GM12892 (cell line): ENCODE data around the gene NOTUM.

Experiments used
- DNase-seq: peaks from one replicate; pipeline ENCODE4 v3.0.0; 2011; ENCODE audit not compliant: insufficient read length
- FAIRE-seq: peaks from 2 replicates; lab custom pipeline; 2011; peaks lifted over from hg19 to GRCh38; lab: Jason Lieb, UNC
- POLR2A ChIP-seq: IDR thresholded peaks from 2 replicates; pipeline ENCODE4 v1.6.1; 2011; ENCODE audit warnings: low read depth, low read length, control low read depth
- POLR2AphosphoS5 ChIP-seq: IDR thresholded peaks from 2 replicates; pipeline ENCODE4 v1.6.1; 2011; ENCODE audit warnings: low read depth, low read length, control low read depth
- TAF1 ChIP-seq: IDR thresholded peaks from 2 replicates; pipeline ENCODE4 v1.6.1; 2011; ENCODE audit warnings: low read depth, mild to moderate bottlenecking, control low read depth, low read length, borderline replicate concordance

Gene NOTUM

DNA sequence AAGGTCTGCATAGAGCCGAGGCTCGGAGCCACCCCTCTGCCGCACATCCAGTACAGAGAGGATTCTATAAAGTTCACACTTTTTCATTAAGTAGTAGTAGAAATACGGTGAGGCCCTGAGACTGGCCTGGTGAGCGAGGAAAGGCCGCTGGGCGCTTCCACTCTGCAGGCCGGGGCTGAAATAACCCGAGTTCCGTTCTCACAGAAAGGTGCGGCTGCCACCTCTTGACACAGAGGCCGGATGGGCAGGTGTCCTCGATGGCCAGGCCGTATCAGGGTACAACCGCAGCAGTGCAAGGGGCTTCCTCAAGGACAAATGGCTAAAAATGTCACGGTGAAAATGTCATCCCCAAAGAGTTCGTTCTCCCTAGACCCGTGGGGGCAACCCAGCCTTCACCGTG is 49.0 kb downstream of the NOTUM start:
- no peak for TF ChIP-seq POLR2A
- TF ChIP-seq TAF1 = no peak
- no peak for TF ChIP-seq POLR2AphosphoS5
- DNase-seq (no peak), FAIRE-seq (no peak)

GRCh38 chr17:81911277-81911961 is 49.6 kb downstream of the NOTUM start, which contains the start of gene PCYT2:
TSS of gene PCYT2 (minus strand) at chr17:81911399. CDS start at chr17:81911355, 44 bp downstream.
- peak; percentile 92 for FAIRE-seq
- peak; percentile 100 for DNase-seq
- TF ChIP-seq POLR2A (peak; percentile 42; the same call in 1 of the 2 replicates), POLR2AphosphoS5 (no peak), TAF1 (no peak)

DNA sequence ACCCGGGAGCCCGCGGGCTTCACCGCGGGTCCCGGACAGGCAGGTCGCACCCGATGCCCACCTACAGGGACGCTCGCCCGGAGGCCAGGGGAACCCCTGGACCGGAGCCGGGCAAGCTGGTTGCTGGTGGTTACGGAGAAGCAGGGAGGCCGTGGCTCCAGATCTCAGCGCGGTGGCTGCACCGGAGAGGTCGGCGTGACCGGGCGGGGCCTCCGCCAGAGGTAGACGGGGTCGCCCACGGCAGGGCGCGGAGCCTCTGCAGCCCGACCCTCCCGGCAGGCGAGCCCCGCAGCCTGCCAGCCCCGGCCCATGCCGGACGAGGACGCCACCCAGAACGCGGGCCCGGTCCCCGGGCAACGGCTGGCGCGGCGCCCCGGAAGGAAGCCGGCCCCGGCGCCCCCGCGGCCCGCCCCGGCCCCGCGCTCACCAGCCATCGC is 50.1 kb downstream of the NOTUM start:
- no peak for FAIRE-seq
- TF ChIP-seq POLR2A (no peak), TAF1 (no peak), POLR2AphosphoS5 (no peak)
- no peak for DNase-seq

DNA sequence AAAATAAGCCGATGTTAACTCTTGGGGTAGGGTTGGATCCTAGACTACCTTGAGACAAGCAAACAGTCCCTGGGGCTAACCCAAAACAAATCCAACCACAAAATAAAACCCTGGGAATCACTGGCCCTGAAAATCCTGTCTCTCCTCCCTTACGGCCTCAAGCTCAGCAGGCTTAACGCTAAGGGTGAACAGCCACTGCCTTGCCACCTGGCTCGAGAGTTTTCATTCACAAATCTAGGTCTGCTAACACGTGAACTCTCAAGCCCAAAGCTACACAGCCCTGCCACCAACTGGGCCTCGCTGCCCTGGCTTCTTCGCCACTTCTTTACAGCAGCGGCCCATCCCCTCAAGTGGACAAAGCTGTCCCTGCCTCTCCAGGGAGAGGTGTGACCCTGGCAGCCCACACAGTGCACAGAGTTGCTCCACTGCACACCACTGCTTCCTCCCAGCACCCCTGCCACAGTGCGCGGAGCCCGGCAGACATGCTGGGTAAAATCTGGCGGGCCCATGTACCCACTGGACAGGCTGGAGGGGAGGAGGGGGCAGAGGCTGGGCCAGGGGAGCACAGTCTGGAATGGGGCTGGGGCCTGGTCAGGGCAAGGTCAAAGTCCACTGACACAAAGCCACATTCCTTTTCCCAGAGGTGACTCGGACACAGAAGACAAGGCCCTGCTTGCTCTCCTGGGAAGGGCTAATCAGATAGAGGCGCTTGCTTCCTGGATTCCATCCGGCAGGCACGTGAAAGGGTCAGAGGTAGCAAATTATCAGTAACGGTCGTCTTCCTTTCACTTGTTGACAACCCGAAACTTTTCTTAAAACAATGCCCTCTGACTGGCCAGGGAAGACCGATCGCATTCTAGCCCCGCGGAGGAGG is 50.8 kb downstream of the NOTUM start:
- no peak for FAIRE-seq
- no peak for DNase-seq

DNA sequence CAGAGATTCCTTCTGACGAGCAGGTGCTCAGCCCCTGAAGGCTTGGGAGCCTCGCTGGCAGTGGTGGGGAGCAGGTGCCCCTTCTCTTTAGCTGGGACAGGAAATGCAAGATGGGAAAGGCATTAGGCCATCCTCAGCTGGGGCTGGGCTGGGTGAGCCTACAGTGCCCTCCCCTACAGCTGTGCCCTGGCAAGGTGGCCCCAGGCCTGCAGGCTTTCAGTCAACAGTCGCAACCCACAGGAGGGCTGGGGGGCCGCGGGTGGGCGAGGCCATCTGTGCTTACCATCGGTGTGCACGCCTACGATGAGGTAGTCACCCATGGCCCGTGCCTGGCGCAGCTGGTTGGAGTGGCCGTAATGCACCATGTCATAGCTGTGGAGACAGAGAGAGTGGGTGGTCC is 51.8 kb downstream of the NOTUM start:
- DNase-seq = no peak
- TF ChIP-seq POLR2A = no peak
- no peak for TF ChIP-seq POLR2AphosphoS5
- no peak for TF ChIP-seq TAF1
- FAIRE-seq = no peak

More for the DNA sequence above, 50.8 kb downstream of the NOTUM start:
- TF ChIP-seq POLR2A (no peak), POLR2AphosphoS5 (no peak), TAF1 (no peak)

DNA sequence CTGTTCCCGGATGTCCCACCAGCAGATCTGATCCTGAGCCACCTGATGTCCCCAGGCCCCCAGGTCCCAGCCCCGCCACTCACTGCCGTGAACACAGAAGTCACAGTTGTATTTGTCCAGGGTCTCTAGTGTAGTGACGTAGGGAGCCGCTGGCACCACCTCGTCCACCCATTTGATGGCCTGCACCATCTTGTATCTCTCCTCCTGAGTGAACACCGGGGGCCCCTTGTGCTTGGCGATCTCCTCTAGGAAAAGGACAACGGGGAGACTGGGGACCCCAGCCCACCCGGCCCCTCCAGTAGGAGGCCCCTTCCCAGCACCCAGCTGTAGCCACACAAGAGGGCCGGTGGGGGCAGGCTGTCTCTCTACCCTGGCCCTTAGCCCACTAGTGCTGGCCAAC is 52.2 kb downstream of the NOTUM start:
- DNase-seq = no peak
- TF ChIP-seq POLR2A (no peak), POLR2AphosphoS5 (no peak), TAF1 (no peak)
- no peak for FAIRE-seq

DNA sequence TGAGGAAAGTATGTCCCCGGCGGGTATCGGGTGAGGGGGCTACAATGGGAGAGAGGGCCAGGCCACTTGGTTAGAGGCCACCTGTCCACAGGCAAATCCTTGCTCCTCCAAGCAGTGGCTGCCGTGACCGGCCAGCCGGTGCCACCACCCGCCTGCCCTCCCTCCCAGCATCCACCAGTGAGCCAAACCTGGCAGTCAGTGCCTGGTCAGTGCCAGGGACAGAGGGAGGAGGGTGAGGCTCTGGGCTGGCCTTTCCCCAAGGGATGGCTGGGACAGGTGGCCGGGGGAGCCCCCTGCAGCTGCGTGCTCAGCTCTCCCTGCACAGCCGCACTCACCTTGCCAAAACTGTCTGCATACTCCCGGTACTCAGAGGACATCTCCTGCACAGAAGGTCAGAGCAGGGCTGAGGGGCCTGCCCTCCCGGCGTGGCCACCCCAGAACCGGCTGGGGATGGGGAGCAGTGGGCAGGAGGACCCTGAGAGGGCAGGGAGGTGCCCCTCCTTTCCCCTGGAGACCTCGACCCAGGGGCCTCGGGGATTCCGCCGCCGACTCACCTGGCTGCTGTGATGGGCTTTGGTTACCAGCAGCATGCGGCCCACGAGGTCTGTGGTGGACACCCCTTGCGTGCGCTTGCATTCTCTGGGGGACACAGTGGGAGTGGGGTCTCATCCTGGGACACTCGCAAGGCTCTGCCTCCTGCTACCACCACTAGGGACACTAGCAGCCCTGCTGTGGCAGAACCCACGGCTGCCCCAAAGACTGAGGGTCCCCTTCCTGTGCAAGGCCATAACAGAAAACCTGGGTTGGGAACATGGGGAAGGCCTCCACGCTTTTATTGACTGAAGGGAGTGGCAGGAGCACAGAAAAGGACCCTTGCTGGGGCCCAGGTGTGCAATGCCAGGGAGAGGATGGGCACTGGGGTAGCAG is 53.5 kb downstream of the NOTUM start:
- DNase-seq (no peak), FAIRE-seq (no peak)
- no peak for TF ChIP-seq POLR2AphosphoS5
- no peak for TF ChIP-seq POLR2A
- no peak for TF ChIP-seq TAF1

GRCh38 chr17:81906476-81907218 is 54.3 kb downstream of the NOTUM start:
- DNase-seq (no peak), FAIRE-seq (no peak)
- no peak for TF ChIP-seq POLR2AphosphoS5
- TF ChIP-seq TAF1 = no peak

DNA sequence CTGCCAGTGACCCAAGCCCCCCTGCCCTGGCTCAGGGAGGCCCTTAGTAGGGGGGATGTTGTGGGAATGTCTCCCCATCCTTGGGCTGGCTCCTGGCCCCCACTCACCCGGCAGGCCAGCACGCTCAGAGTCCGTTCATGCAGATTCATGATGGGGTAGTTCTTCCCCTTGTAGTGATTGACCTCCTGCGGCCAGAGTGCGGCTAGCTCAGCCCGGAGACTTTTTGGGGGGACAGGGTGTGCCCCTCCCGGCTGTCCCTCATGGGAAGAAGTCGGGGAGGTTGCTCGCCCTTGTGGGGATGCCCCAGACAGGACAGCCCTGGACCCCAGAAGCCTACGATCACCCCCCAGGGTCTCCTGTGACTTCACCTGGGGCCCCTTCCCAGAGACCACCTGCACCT is 55.0 kb downstream of the NOTUM start:
- no peak for FAIRE-seq
- no peak for TF ChIP-seq TAF1
- TF ChIP-seq POLR2A = no peak
- TF ChIP-seq POLR2AphosphoS5 = no peak
- DNase-seq = no peak

- TF ChIP-seq POLR2A (no peak), POLR2AphosphoS5 (no peak), TAF1 (no peak)
- no peak for DNase-seq
- no peak for FAIRE-seq
These were observed 55.5 kb downstream of the NOTUM start for GRCh38 chr17:81905424-81905875.
